22Rv1 (cell line): ENCODE results near the gene CACNA1C.

ENCODE experiments used
- ZFX ChIP-seq: fragments of 450-650 bp; IDR thresholded peaks from 2 replicates; pipeline ENCODE4 v1.6.1; 2017; ENCODE audit warnings: antibody characterized with exemption, borderline replicate concordance
- TF ChIP-seq, protein P1 (sequence below): fragments of 450-650 bp; IDR thresholded peaks from 2 replicates; pipeline ENCODE4 v1.5.1; 2017; ENCODE audit warnings: mild to moderate bottlenecking

- TF ChIP-seq, protein P1, sequence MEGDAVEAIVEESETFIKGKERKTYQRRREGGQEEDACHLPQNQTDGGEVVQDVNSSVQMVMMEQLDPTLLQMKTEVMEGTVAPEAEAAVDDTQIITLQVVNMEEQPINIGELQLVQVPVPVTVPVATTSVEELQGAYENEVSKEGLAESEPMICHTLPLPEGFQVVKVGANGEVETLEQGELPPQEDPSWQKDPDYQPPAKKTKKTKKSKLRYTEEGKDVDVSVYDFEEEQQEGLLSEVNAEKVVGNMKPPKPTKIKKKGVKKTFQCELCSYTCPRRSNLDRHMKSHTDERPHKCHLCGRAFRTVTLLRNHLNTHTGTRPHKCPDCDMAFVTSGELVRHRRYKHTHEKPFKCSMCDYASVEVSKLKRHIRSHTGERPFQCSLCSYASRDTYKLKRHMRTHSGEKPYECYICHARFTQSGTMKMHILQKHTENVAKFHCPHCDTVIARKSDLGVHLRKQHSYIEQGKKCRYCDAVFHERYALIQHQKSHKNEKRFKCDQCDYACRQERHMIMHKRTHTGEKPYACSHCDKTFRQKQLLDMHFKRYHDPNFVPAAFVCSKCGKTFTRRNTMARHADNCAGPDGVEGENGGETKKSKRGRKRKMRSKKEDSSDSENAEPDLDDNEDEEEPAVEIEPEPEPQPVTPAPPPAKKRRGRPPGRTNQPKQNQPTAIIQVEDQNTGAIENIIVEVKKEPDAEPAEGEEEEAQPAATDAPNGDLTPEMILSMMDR = no peak
- TF ChIP-seq ZFX = no peak
Measured at GRCh38 chr12:2332236-2332635, 279.4 kb downstream of the CACNA1C start.
